ENCODE data around the gene OPN3. TPM values are rescaled to one million over a fixed set of nuclear protein-coding genes. Genes with fewer than 3 reads are reported as not detected.

OPN3 gene
- total RNA-seq, 1 donor from 2014 or later, result 25.6 TPM

DNA sequence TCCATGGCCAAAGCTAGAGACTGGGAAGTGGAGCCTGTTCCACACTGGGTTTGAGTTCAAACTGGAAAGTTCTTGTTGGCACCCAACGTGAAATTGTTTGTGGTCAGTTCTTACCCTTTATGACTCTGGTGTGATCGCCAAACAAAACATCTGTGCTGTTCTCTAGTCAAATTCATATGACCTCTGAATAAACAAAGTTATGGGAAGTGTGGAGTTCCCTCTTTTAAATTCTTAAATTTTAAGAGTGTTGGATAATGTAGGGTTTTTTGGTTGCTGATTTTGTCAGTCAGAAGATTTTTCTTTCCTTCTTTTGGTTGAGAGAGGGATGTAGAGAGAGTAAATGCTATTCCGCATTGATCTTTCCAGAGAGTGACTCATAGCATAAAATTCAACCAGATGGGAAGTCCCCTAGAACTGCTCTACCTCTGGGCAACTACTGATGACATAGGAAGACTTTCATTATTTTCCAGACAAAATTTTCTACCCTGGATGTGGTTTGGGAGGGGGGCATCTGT lies 36.4 kb downstream of the OPN3 start:
- no peak overlapping the region for H3K27ac Mint-ChIP-seq
- H3K4me1 Mint-ChIP-seq (ENCODE audit: unreplicated experiment), result peaks cover 3% of the 10 kb centered on the region
- DNase-seq (ENCODE audit: extremely low spot score, unreplicated experiment), result no peak
- H3K9me3 Mint-ChIP-seq, result no peaks in the 10 kb centered on the region
- no peak overlapping the region for H3K4me3 Mint-ChIP-seq
- H3K27me3 Mint-ChIP-seq, result no peaks in the 10 kb centered on the region
- TF ChIP-seq, protein P1, sequence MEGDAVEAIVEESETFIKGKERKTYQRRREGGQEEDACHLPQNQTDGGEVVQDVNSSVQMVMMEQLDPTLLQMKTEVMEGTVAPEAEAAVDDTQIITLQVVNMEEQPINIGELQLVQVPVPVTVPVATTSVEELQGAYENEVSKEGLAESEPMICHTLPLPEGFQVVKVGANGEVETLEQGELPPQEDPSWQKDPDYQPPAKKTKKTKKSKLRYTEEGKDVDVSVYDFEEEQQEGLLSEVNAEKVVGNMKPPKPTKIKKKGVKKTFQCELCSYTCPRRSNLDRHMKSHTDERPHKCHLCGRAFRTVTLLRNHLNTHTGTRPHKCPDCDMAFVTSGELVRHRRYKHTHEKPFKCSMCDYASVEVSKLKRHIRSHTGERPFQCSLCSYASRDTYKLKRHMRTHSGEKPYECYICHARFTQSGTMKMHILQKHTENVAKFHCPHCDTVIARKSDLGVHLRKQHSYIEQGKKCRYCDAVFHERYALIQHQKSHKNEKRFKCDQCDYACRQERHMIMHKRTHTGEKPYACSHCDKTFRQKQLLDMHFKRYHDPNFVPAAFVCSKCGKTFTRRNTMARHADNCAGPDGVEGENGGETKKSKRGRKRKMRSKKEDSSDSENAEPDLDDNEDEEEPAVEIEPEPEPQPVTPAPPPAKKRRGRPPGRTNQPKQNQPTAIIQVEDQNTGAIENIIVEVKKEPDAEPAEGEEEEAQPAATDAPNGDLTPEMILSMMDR (conservative IDR thresholded peaks at IDR 0.05), result no peak
- peaks cover 18% of the 10 kb centered on the region for H3K36me3 Mint-ChIP-seq

DNA sequence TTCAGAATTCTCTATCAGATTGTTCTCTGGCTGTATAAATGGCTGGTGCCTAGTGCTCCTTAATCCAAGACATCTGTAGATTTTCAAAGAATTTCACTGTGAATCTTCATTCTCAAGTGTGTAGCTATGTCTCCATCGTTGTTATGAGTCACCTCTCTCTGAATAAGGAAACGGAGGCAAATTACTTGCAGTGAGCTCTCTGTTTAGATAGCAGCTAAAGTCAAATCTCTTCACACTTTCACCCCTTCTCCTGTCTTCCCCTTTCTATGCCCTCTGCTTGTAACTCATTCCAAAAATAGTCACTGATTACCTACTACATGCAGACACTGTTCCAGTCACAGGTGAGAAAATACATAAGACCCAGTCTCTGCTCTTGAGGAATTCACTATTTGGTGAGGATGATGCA lies 39.7 kb downstream of the OPN3 start:
- H3K4me3 Mint-ChIP-seq, result no peak overlapping the region
- no peaks in the 10 kb centered on the region for H3K9me3 Mint-ChIP-seq
- TF ChIP-seq, protein P1 (conservative IDR thresholded peaks at IDR 0.05), result no peak
- H3K36me3 Mint-ChIP-seq, result peaks cover 18% of the 10 kb centered on the region
- peaks cover 2% of the 10 kb centered on the region for H3K4me1 Mint-ChIP-seq (ENCODE audit: unreplicated experiment)
- DNase-seq (ENCODE audit: extremely low spot score, unreplicated experiment), result no peak
- no peak overlapping the region for H3K27ac Mint-ChIP-seq
- no peaks in the 10 kb centered on the region for H3K27me3 Mint-ChIP-seq

DNA sequence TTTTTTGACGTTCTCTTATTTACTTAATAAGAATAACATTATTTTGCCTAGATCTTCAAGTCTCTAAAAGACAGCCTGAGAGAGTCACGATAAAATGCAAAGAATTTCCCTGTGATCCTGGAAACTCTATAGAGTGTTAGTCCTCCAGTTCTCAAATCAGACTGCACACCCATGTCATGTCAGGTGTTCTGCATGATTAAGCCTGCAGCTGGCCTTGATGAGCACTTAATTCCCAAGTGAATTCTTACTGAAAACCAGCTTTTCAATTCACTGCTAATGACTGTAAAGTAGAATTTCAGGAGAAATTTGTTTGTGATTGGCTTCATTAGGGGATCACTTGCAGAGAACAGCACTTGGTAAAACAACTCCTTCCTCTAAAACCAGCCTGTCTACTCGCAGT lies 41.9 kb downstream of the OPN3 start:
- no peak overlapping the region for H3K27ac Mint-ChIP-seq
- TF ChIP-seq, protein P1 (conservative IDR thresholded peaks at IDR 0.05), result no peak
- H3K27me3 Mint-ChIP-seq, result no peaks in the 10 kb centered on the region
- no peaks in the 10 kb centered on the region for H3K9me3 Mint-ChIP-seq
- no peak overlapping the region for H3K4me3 Mint-ChIP-seq
- DNase-seq (ENCODE audit: extremely low spot score, unreplicated experiment), result no peak
- no peaks in the 10 kb centered on the region for H3K4me1 Mint-ChIP-seq (ENCODE audit: unreplicated experiment)
- H3K36me3 Mint-ChIP-seq, result peaks cover 19% of the 10 kb centered on the region

DNA sequence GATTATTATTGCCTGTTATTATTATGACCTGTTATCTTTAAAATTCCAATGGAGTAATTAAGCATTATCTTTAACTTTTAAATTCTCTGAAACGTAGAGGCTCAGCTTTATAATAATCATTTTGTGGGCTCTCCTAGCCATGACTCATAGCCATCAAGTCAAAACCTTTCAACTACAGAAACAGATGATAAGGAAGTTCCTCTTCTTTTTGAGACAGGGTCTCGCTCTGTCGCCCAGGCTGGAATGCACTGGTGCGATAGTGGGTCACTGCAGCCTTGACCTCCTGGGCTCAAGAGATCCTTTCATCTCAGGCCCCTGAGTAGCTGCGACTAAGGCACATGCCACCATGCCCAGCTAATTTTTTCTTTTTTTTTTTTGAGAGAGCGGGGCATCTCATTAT lies 43.5 kb downstream of the OPN3 start:
- peaks cover 3% of the 10 kb centered on the region for H3K9me3 Mint-ChIP-seq
- H3K4me1 Mint-ChIP-seq (ENCODE audit: unreplicated experiment), result no peaks in the 10 kb centered on the region
- TF ChIP-seq, protein P1 (conservative IDR thresholded peaks at IDR 0.05), result no peak
- H3K4me3 Mint-ChIP-seq, result no peak overlapping the region
- no peak for DNase-seq (ENCODE audit: extremely low spot score, unreplicated experiment)
- peaks cover 4% of the 10 kb centered on the region for H3K36me3 Mint-ChIP-seq
- H3K27me3 Mint-ChIP-seq, result no peaks in the 10 kb centered on the region
- H3K27ac Mint-ChIP-seq, result no peak overlapping the region

DNA sequence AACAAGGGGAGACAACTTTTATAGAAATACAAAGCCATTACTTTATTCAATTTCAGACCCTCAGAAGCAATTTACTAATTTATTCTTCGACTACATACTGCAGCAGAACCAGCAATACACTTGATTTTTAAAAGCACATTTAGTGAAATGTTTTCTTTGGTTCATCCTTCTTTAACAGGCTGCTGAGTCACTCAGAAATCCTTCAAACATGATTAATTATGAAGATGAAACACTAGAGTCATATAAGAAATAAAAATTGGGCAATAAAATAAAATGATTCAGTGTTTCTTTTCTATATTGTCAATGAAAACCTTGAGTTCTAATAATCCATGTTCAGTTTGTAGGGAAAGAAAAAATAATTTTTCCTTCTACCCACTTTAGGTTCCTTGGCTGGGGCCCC lies 47.0 kb downstream of the OPN3 start:
- Mint-ChIP-seq H3K9me3 (peaks cover 3% of the 10 kb centered on the region), H3K4me1 (ENCODE audit: unreplicated experiment) (peaks cover 6% of the 10 kb centered on the region), H3K27me3 (no peaks in the 10 kb centered on the region), H3K4me3 (no peak overlapping the region), H3K27ac (no peak overlapping the region), H3K36me3 (peaks cover 4% of the 10 kb centered on the region)
- TF ChIP-seq, protein P1 (conservative IDR thresholded peaks at IDR 0.05), result no peak
- no peak for DNase-seq (ENCODE audit: extremely low spot score, unreplicated experiment)
